Gastrocnemius medialis (tissue), 4 donors: ENCODE results near the gene KPTN. TPM values are rescaled to one million over a fixed set of nuclear protein-coding genes. Genes with fewer than 3 reads are reported as not detected.

ENCODE experiments used
- ATAC-seq, 2 donors: fragments of 150-250 bp; one replicate each; pipeline ENCODE4 v1.9.1; 2016
- DNase-seq, 2 donors: peaks; one replicate each; pipeline ENCODE4 v3.0.0-alpha.2; 2019
- H3K27ac ChIP-seq, 4 donors: fragments of 200-600 bp; sonication (generic); 1 replicate in 1 of 4; 2 replicates in 3 of 4; pipeline ENCODE4 v1.5.1; 2016 to 2018; ENCODE audit warnings: mild to moderate bottlenecking in 2 of 4, moderate library complexity in 1 of 4
- H3K27me3 ChIP-seq, 3 donors: fragments of 200-600 bp; sonication (generic) in 2 of 3; 1 replicate in 1 of 3; 2 replicates in 2 of 3; pipeline versions ENCODE4 v1.5.1 to v1.6.0; 2016 to 2019; ENCODE audit warnings: mild to moderate bottlenecking in 1 of 3, moderate library complexity in 1 of 3
- H3K36me3 ChIP-seq, 2 donors: fragments of 200-600 bp; sonication (generic) in 1 of 2; one replicate each; pipeline ENCODE4 v1.5.1; 2017 to 2018
- H3K4me1 ChIP-seq, 2 donors: fragments of 200-600 bp; sonication (generic) in 1 of 2; one replicate each; pipeline ENCODE4 v1.5.1; 2016 to 2017; ENCODE audit warnings: mild to moderate bottlenecking in 2 of 2
- H3K4me3 ChIP-seq, 4 donors: fragments of 200-600 bp; sonication (generic) in 3 of 4; 1 replicate in 1 of 4; 2 replicates in 3 of 4; pipeline ENCODE4 v1.5.1; 2016 to 2019; ENCODE audit warnings: mild to moderate bottlenecking in 2 of 4
- H3K9me3 ChIP-seq, 3 donors: fragments of 200-600 bp; sonication (generic) in 2 of 3; 1 replicate in 1 of 3; 2 replicates in 2 of 3; pipeline ENCODE4 v1.5.1; 2016 to 2019
- CTCF ChIP-seq, 5 experiments: fragments of 450-650 bp in 3 of 5; fragments of 200-600 bp in 2 of 5; sonication (generic) in 2 of 5; IDR thresholded peaks in 4 of 5; conservative IDR thresholded peaks in 1 of 5; 1 replicate in 4 of 5; 2 replicates in 1 of 5; pipeline ENCODE4 v1.5.1; 2016 to 2019; ENCODE audit warnings: antibody characterized with exemption in 5 of 5, mild to moderate bottlenecking in 3 of 5, moderate library complexity in 3 of 5
- POLR2A ChIP-seq, 2 donors: fragments of 450-650 bp; IDR thresholded peaks; one replicate each; pipeline ENCODE4 v1.6.1; 2017; ENCODE audit warnings: antibody characterized with exemption in 2 of 2, mild to moderate bottlenecking in 2 of 2, moderate library complexity in 2 of 2
- in situ Hi-C, 4 donors: fragments of 200-750 bp; cut with MboI; loops; one replicate each; pipeline versions ENCODE4 v1.15.0 to v1.8.0; 2017; ENCODE audit warnings: low sequenced_read_pairs in 4 of 4
- intact Hi-C: fragments of 100-400 bp; cut with DNase I; formaldehyde crosslinking; loops from one replicate; pipeline ENCODE4 v1.15.1; 2023; ENCODE audit warnings: low total_unique reads
- total RNA-seq, 4 donors: library from RNA; depleted of rRNA; stranded (reverse); fragments of >200 nt; gene quantifications; one replicate each; pipeline versions ENCODE4 v1.1.0 to v1.2.3, GENCODE V29; 2016

The KPTN gene
- total RNA-seq, 4 donors from 2014 or later = 0.91 to 6.4 (median 3.9) TPM

- H3K27me3 ChIP-seq = no peaks in the 10 kb centered on the region
- no peak overlapping the region for H3K4me3 ChIP-seq
- H3K36me3 ChIP-seq = peaks cover 0 to 53% of the 10 kb centered on the region in 2 donors
- H3K4me1 ChIP-seq = peaks cover 14 to 29% of the 10 kb centered on the region in 2 donors
- intact Hi-C loops (loop anchor here (5.0 kb wide), 1 partner anchor 203 kb away; no protein-coding TSS in a partner anchor), in situ Hi-C loops (no loop called here)
- no peak for ATAC-seq
- no peak overlapping the region for H3K27ac ChIP-seq
- no peak for DNase-seq
- no peaks in the 10 kb centered on the region for H3K9me3 ChIP-seq
- TF ChIP-seq CTCF (IDR thresholded peaks at IDR 0.05 in 4 of 5, conservative IDR thresholded peaks at IDR 0.05 in 1 of 5) (no peak), POLR2A (IDR thresholded peaks at IDR 0.05) (no peak)
These were observed 10.7 kb upstream of the KPTN start for GRCh38 chr19:47494729-47495128.

- TF ChIP-seq POLR2A (IDR thresholded peaks at IDR 0.05) (no peak), CTCF (IDR thresholded peaks at IDR 0.05 in 4 of 5, conservative IDR thresholded peaks at IDR 0.05 in 1 of 5) (no peak)
- no peaks in the 10 kb centered on the region for H3K9me3 ChIP-seq
- in situ Hi-C loops (no loop called here), intact Hi-C loops (no loop called here)
- DNase-seq (no peak), ATAC-seq (no peak)
- peaks cover 0 to 57% of the 10 kb centered on the region in 2 donors for H3K36me3 ChIP-seq
- no peaks in the 10 kb centered on the region for H3K27me3 ChIP-seq
- H3K27ac ChIP-seq = no peak overlapping the region
- H3K4me1 ChIP-seq = peaks cover 10 to 25% of the 10 kb centered on the region in 2 donors
- H3K4me3 ChIP-seq = no peak overlapping the region
These were observed 10.2 kb upstream of the KPTN start for GRCh38 chr19:47494211-47494547.

GRCh38 chr19:47493378-47494210 is 9.6 kb upstream of the KPTN start:
- DNase-seq = no peak
- intact Hi-C loops = no loop called here
- Histone ChIP-seq H3K27me3 (no peaks in the 10 kb centered on the region), H3K4me3 (no peak overlapping the region), H3K36me3 (peaks cover 0 to 57% of the 10 kb centered on the region in 2 donors), H3K27ac (no peak overlapping the region), H3K4me1 (peaks cover 10 to 25% of the 10 kb centered on the region in 2 donors), H3K9me3 (no peaks in the 10 kb centered on the region)
- in situ Hi-C loops = no loop called here
- no peak for ATAC-seq
- no peak for TF ChIP-seq POLR2A (IDR thresholded peaks at IDR 0.05)
- TF ChIP-seq CTCF (IDR thresholded peaks at IDR 0.05 in 4 of 5, conservative IDR thresholded peaks at IDR 0.05 in 1 of 5) = no peak

- Histone ChIP-seq H3K4me1 (peaks cover 4 to 19% of the 10 kb centered on the region in 2 donors), H3K36me3 (peaks cover 0 to 64% of the 10 kb centered on the region in 2 donors), H3K4me3 (no peak overlapping the region), H3K27me3 (no peaks in the 10 kb centered on the region), H3K9me3 (no peaks in the 10 kb centered on the region), H3K27ac (no peak overlapping the region)
- TF ChIP-seq POLR2A (IDR thresholded peaks at IDR 0.05) (no peak), CTCF (IDR thresholded peaks at IDR 0.05 in 4 of 5, conservative IDR thresholded peaks at IDR 0.05 in 1 of 5) (no peak)
- intact Hi-C loops = no loop called here
- no peak for DNase-seq
- in situ Hi-C loops = no loop called here
- no peak for ATAC-seq
These were observed 8.8 kb upstream of the KPTN start for GRCh38 chr19:47492571-47493377.
